ENCODE data around the gene SLC5A4. TPM values are rescaled to one million over a fixed set of nuclear protein-coding genes. Genes with fewer than 3 reads are reported as not detected.
"Not testable (repeated sequence)": the region's sequence is repeated elsewhere in the genome, so short reads cannot be mapped to it uniquely, and the experiment has no call there.

The SLC5A4 gene
- total and polyA plus RNA-seq, 5 donors from 2014 or later: not detected

DNA sequence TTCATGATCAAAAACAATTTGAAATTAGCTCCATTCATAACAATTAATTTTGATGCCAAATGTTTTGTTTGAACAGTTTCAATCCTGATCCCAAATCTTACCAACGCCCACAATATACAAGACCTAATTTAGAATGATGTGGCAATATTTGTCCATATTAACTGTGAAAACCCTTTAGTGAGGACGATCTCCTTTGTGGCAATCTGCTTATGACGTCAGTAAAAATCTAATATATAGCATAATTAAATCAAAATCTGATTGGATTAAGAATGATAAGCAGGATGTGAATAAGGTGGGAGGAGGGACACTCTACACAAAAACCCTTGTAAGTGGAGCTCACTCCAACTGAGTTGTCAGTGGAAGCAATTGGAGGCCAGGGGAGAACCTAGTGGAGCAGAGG, 11.9 kb upstream of the SLC5A4 start:
- no peak overlapping the region for H3K27ac Mint-ChIP-seq
- H3K4me1 ChIP-seq (ENCODE audit: control insufficient read depth, insufficient read depth, low read length, poor library complexity, severe bottlenecking): no peaks in the 10 kb centered on the region
- no peaks in the 10 kb centered on the region for H3K9me3 ChIP-seq (ENCODE audit: control insufficient read depth in 2 of 2, low read length in 2 of 2)
- H3K27me3 Mint-ChIP-seq: peaks cover 13% of the 10 kb centered on the region
- no peak overlapping the region for H3K4me3 ChIP-seq (ENCODE audit: low read depth, low read length)
- no peak overlapping the region for H3K4me3 Mint-ChIP-seq
- H3K36me3 ChIP-seq (ENCODE audit: control insufficient read depth, insufficient read depth, low read length): no peaks in the 10 kb centered on the region
- DNase-seq (no peak), ATAC-seq (ENCODE audit: low read depth in 2 of 2) (no peak)
- no peak overlapping the region for H3K27ac ChIP-seq (ENCODE audit: insufficient read depth, low read length, poor library complexity, severe bottlenecking)
- H3K27me3 ChIP-seq (ENCODE audit: control insufficient read depth, insufficient read depth, low read length): no peaks in the 10 kb centered on the region
- peaks cover 0 to 2% (median 0%) of the 10 kb centered on the region in 7 donors for H3K9me3 Mint-ChIP-seq
- peaks cover 8% of the 10 kb centered on the region for H3K36me3 Mint-ChIP-seq
- H3K4me1 Mint-ChIP-seq: peaks cover 0 to 9% (median 7%) of the 10 kb centered on the region in 4 donors

- H3K27ac Mint-ChIP-seq: no peak overlapping the region
- no peak overlapping the region for H3K4me3 Mint-ChIP-seq
- peaks cover 0 to 9% (median 7%) of the 10 kb centered on the region in 4 donors for H3K4me1 Mint-ChIP-seq
Observed at GRCh38 chr22:32265882-32266767, 11.0 kb upstream of the SLC5A4 start.

DNA sequence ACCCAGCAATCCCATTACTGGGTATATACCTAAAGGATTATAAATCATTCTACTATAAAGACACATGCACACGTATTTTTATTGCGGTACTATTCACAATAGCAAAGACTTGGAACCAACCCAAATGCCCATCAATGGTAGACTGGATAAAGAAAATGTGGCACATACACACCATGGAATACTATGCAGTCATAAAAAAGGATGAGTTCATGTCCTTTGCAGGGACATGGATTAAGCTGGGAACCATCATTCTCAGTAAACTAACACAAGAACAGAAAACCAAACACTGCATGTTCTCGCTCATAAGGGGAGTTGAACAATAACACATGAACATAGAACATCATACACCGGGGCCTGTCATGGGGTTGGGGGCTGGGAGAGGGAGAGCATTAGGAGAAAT, 8.5 kb upstream of the SLC5A4 start:
- not testable (repeated sequence) for H3K9me3 Mint-ChIP-seq; H3K4me3 ChIP-seq (ENCODE audit: low read depth, low read length); H3K27ac ChIP-seq (ENCODE audit: insufficient read depth, low read length, poor library complexity, severe bottlenecking); H3K36me3 ChIP-seq (ENCODE audit: control insufficient read depth, insufficient read depth, low read length); H3K4me3 Mint-ChIP-seq; DNase-seq; H3K9me3 ChIP-seq (ENCODE audit: control insufficient read depth in 2 of 2, low read length in 2 of 2); ATAC-seq (ENCODE audit: low read depth in 2 of 2); H3K27me3 Mint-ChIP-seq; H3K36me3 Mint-ChIP-seq; H3K27me3 ChIP-seq (ENCODE audit: control insufficient read depth, insufficient read depth, low read length); H3K4me1 ChIP-seq (ENCODE audit: control insufficient read depth, insufficient read depth, low read length, poor library complexity, severe bottlenecking); H3K27ac Mint-ChIP-seq; H3K4me1 Mint-ChIP-seq

More at GRCh38 chr22:32265882-32266767, 11.0 kb upstream of the SLC5A4 start:
- Mint-ChIP-seq H3K27me3 (peaks cover 9% of the 10 kb centered on the region), H3K36me3 (peaks cover 3% of the 10 kb centered on the region), H3K9me3 (peaks cover 0 to 2% (median 0%) of the 10 kb centered on the region in 7 donors)
- Histone ChIP-seq H3K27me3 (ENCODE audit: control insufficient read depth, insufficient read depth, low read length) (no peaks in the 10 kb centered on the region), H3K4me3 (ENCODE audit: low read depth, low read length) (no peak overlapping the region), H3K36me3 (ENCODE audit: control insufficient read depth, insufficient read depth, low read length) (no peaks in the 10 kb centered on the region), H3K27ac (ENCODE audit: insufficient read depth, low read length, poor library complexity, severe bottlenecking) (no peak overlapping the region), H3K4me1 (ENCODE audit: control insufficient read depth, insufficient read depth, low read length, poor library complexity, severe bottlenecking) (no peaks in the 10 kb centered on the region), H3K9me3 (ENCODE audit: control insufficient read depth in 2 of 2, low read length in 2 of 2) (no peaks in the 10 kb centered on the region)
- peak; percentile 58 to 67 for ATAC-seq (ENCODE audit: low read depth in 2 of 2)
- peak; percentile 27 to 71 (median 55) for DNase-seq

GRCh38 chr22:32261306-32261705, 6.2 kb upstream of the SLC5A4 start:
- Histone ChIP-seq H3K36me3 (ENCODE audit: control insufficient read depth, insufficient read depth, low read length) (no peaks in the 10 kb centered on the region), H3K4me1 (ENCODE audit: control insufficient read depth, insufficient read depth, low read length, poor library complexity, severe bottlenecking) (no peaks in the 10 kb centered on the region), H3K9me3 (ENCODE audit: control insufficient read depth in 2 of 2, low read length in 2 of 2) (no peaks in the 10 kb centered on the region), H3K27me3 (ENCODE audit: control insufficient read depth, insufficient read depth, low read length) (peaks cover 3% of the 10 kb centered on the region), H3K4me3 (ENCODE audit: low read depth, low read length) (no peak overlapping the region), H3K27ac (ENCODE audit: insufficient read depth, low read length, poor library complexity, severe bottlenecking) (no peak overlapping the region)
- peaks cover 12% of the 10 kb centered on the region for H3K27me3 Mint-ChIP-seq
- no peak overlapping the region for H3K4me3 Mint-ChIP-seq
- no peak for ATAC-seq (ENCODE audit: low read depth in 2 of 2)
- H3K27ac Mint-ChIP-seq: no peak overlapping the region
- H3K9me3 Mint-ChIP-seq: peaks cover 0 to 2% (median 0%) of the 10 kb centered on the region in 7 donors
- no peaks in the 10 kb centered on the region for H3K36me3 Mint-ChIP-seq
- peaks cover 0 to 7% (median 5%) of the 10 kb centered on the region in 4 donors for H3K4me1 Mint-ChIP-seq
- no peak for DNase-seq

DNA sequence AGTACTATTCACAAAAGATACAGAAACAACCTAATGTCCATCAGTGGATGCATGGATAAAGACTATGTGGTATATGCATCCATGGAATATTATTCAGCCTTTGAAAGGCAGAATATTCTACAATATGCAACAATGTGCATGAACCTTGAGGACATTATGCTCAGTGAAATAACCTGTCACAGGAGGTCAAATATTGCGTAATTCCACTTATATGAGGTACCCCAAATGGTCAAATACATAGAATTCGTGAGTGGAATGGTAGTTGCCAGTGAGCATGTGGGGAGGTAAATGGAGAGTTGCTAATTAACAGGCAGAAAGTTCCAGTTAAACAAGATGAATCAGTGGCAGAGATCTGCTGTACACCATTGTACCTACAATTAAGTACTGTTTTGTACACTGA, 3.6 kb upstream of the SLC5A4 start:
- H3K27ac Mint-ChIP-seq: no peak overlapping the region
- Histone ChIP-seq H3K4me3 (ENCODE audit: low read depth, low read length) (no peak overlapping the region), H3K27ac (ENCODE audit: insufficient read depth, low read length, poor library complexity, severe bottlenecking) (no peak overlapping the region), H3K4me1 (ENCODE audit: control insufficient read depth, insufficient read depth, low read length, poor library complexity, severe bottlenecking) (no peaks in the 10 kb centered on the region), H3K36me3 (ENCODE audit: control insufficient read depth, insufficient read depth, low read length) (no peaks in the 10 kb centered on the region), H3K27me3 (ENCODE audit: control insufficient read depth, insufficient read depth, low read length) (peaks cover 6% of the 10 kb centered on the region), H3K9me3 (ENCODE audit: control insufficient read depth in 2 of 2, low read length in 2 of 2) (no peaks in the 10 kb centered on the region)
- no peak for DNase-seq
- no peaks in the 10 kb centered on the region for H3K36me3 Mint-ChIP-seq
- ATAC-seq (ENCODE audit: low read depth in 2 of 2): no peak
- H3K9me3 Mint-ChIP-seq: peaks cover 0 to 2% (median 0%) of the 10 kb centered on the region in 7 donors
- peaks cover 0 to 2% (median 0%) of the 10 kb centered on the region in 4 donors for H3K4me1 Mint-ChIP-seq
- no peak overlapping the region for H3K4me3 Mint-ChIP-seq
- H3K27me3 Mint-ChIP-seq: peaks cover 5% of the 10 kb centered on the region

- peaks cover 0 to 6% (median 0%) of the 10 kb centered on the region in 7 donors for H3K9me3 Mint-ChIP-seq
- peaks cover 9% of the 10 kb centered on the region for H3K27me3 ChIP-seq (ENCODE audit: control insufficient read depth, insufficient read depth, low read length)
- H3K9me3 ChIP-seq (ENCODE audit: control insufficient read depth in 2 of 2, low read length in 2 of 2): no peaks in the 10 kb centered on the region
- DNase-seq (no peak), ATAC-seq (ENCODE audit: low read depth in 2 of 2) (no peak)
- H3K27ac Mint-ChIP-seq: no peak overlapping the region
- H3K27me3 Mint-ChIP-seq: peaks cover 15% of the 10 kb centered on the region
- no peak overlapping the region for H3K4me3 Mint-ChIP-seq
- H3K36me3 Mint-ChIP-seq: peaks cover 3% of the 10 kb centered on the region
- H3K36me3 ChIP-seq (ENCODE audit: control insufficient read depth, insufficient read depth, low read length): no peaks in the 10 kb centered on the region
- H3K4me1 Mint-ChIP-seq: peaks cover 0 to 2% (median 0%) of the 10 kb centered on the region in 4 donors
- no peaks in the 10 kb centered on the region for H3K4me1 ChIP-seq (ENCODE audit: control insufficient read depth, insufficient read depth, low read length, poor library complexity, severe bottlenecking)
- no peak overlapping the region for H3K4me3 ChIP-seq (ENCODE audit: low read depth, low read length)
- no peak overlapping the region for H3K27ac ChIP-seq (ENCODE audit: insufficient read depth, low read length, poor library complexity, severe bottlenecking)
Observed at GRCh38 chr22:32255726-32256125, 579 bp upstream of the SLC5A4 start.

DNA sequence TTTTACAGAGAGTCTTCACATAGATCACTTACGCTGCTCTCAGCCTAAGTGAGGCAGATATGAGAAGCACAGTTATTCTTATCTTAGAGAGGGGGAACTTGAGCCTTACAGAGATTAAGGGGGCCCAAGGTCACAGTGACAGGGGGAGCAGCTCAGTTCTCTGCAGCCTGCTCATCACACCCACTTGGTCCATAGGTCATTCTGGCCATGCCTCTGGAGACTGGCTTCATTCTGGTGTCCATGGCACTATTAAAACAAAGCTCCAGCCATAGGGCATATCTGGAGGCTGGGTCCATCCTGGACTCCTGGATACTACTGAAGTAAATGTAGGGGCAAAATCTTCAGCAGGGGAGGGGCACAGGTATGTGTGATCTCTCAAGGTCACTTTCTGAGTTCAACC, 5.9 kb downstream of the SLC5A4 start:
- Mint-ChIP-seq H3K9me3 (peaks cover 0 to 3% (median 0%) of the 10 kb centered on the region in 7 donors), H3K36me3 (peaks cover 3% of the 10 kb centered on the region), H3K4me3 (no peak overlapping the region), H3K27ac (no peak overlapping the region), H3K27me3 (peaks cover 14% of the 10 kb centered on the region), H3K4me1 (no peaks in the 10 kb centered on the region)
- no peak overlapping the region for H3K27ac ChIP-seq (ENCODE audit: insufficient read depth, low read length, poor library complexity, severe bottlenecking)
- peaks cover 2% of the 10 kb centered on the region for H3K27me3 ChIP-seq (ENCODE audit: control insufficient read depth, insufficient read depth, low read length)
- H3K36me3 ChIP-seq (ENCODE audit: control insufficient read depth, insufficient read depth, low read length): no peaks in the 10 kb centered on the region
- DNase-seq (no peak), ATAC-seq (ENCODE audit: low read depth in 2 of 2) (no peak)
- H3K9me3 ChIP-seq (ENCODE audit: control insufficient read depth in 2 of 2, low read length in 2 of 2): no peaks in the 10 kb centered on the region
- no peak overlapping the region for H3K4me3 ChIP-seq (ENCODE audit: low read depth, low read length)
- H3K4me1 ChIP-seq (ENCODE audit: control insufficient read depth, insufficient read depth, low read length, poor library complexity, severe bottlenecking): no peaks in the 10 kb centered on the region

DNA sequence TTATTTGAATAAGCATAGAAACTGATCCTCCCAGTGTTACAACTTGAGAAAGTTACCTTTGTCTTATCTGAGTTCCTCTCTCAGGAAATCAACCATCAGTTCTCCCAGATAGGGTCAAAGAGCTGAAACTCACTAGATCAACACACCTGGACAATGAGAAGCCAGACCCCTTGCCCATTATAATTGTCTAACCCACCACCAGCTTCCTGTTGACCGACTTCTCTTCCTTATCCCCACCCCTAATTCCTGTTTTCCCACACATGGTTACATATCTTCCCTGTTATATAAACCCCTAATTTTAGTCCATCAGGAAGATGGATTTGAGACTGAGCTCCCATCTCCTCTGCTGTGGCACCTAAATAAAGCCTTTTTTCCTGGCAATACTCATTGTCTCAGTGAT, 6.9 kb downstream of the SLC5A4 start:
- peaks cover 17% of the 10 kb centered on the region for H3K27me3 Mint-ChIP-seq
- DNase-seq (no peak), ATAC-seq (ENCODE audit: low read depth in 2 of 2) (no peak)
- peaks cover 0 to 3% (median 0%) of the 10 kb centered on the region in 7 donors for H3K9me3 Mint-ChIP-seq
- no peak overlapping the region for H3K27ac ChIP-seq (ENCODE audit: insufficient read depth, low read length, poor library complexity, severe bottlenecking)
- H3K27ac Mint-ChIP-seq: no peak overlapping the region
- no peak overlapping the region for H3K4me3 ChIP-seq (ENCODE audit: low read depth, low read length)
- H3K4me3 Mint-ChIP-seq: no peak overlapping the region
- H3K4me1 Mint-ChIP-seq: no peaks in the 10 kb centered on the region
- peaks cover 2% of the 10 kb centered on the region for H3K27me3 ChIP-seq (ENCODE audit: control insufficient read depth, insufficient read depth, low read length)
- peaks cover 3% of the 10 kb centered on the region for H3K36me3 Mint-ChIP-seq
- no peaks in the 10 kb centered on the region for H3K9me3 ChIP-seq (ENCODE audit: control insufficient read depth in 2 of 2, low read length in 2 of 2)
- no peaks in the 10 kb centered on the region for H3K4me1 ChIP-seq (ENCODE audit: control insufficient read depth, insufficient read depth, low read length, poor library complexity, severe bottlenecking)
- H3K36me3 ChIP-seq (ENCODE audit: control insufficient read depth, insufficient read depth, low read length): no peaks in the 10 kb centered on the region
